ENCODE data around the gene KIFAP3.

- TF ChIP-seq CTCF (conservative IDR thresholded peaks at IDR 0.05 in 1 of 2, IDR thresholded peaks at IDR 0.05 in 1 of 2; ENCODE audit: low read depth in 1 of 2, low read length in 2 of 2) = no peak
- no peak for TF ChIP-seq EZH2 (IDR thresholded peaks at IDR 0.05; ENCODE audit: low read length, missing control alignments)
These were observed 183.0 kb downstream of the KIFAP3 start for GRCh38 chr1:169891539-169891885.
